Right ventricle myocardium inferior (tissue), 1 donor: ENCODE results near the gene NPIPA7. TPM values are rescaled to one million over a fixed set of nuclear protein-coding genes. Genes with fewer than 3 reads are reported as not detected.
"Not testable (repeated sequence)": the region's sequence is repeated elsewhere in the genome, so short reads cannot be mapped to it uniquely, and the experiment has no call there.

Experiments
- ATAC-seq: fragments of 200-7000 bp; cut with Tn5 transposase; one replicate; pipeline ENCODE4 v1.9.1; 2020; ENCODE audit warnings: mild to moderate bottlenecking, moderate library complexity
- DNase-seq: peaks from one replicate; pipeline ENCODE4 v3.0.0; 2021; ENCODE audit errors: missing footprints
- intact Hi-C: fragments of 100-400 bp; cut with DNase I; formaldehyde crosslinking; loops from one replicate; pipeline ENCODE4 v1.11.0; 2022
- long read RNA-seq: library from polyadenylated mRNA; unstranded; transcript quantifications from one replicate; pipeline ENCODE4 v2.0.0, GENCODE V29; 2021
- total RNA-seq: library from RNA; stranded (reverse); fragmentation: NEBNext Ultra II Directional; extraction: Animal tissue kit (Norgen Biotek cat#: 25700); gene quantifications from one replicate; pipeline ENCODE4 v1.2.1, GENCODE V29; 2021
- donor health status: DM: no; HTN: yes; CAD: no; lungs with severe emphysema.

Gene NPIPA7
- 3.0 TPM for total RNA-seq
- long read RNA-seq = 0 reads

DNA sequence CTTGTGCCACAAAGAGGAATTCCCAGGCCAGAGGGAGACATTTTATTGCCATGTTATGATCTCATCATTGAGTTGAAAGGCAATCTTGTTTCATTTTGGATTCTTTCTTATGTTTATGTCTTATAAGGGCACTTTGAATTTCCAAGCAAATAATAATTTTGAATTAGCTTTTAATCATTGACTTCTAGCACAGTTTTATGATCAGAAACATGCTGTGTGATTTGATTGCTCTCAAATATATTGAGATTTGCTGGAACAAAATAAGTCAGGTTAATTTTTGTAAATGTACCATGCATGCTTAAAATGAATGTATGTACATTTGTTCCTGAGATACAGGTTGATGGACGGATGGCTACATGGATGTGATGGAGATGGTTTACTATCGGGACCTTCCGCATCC lies at the start of gene NPIPA7:
Gene NPIPA7, plus strand, starts transcription at position 301 of the 400 bp plus-strand sequence. CDS start 105 bp downstream, outside the sequence.
- ATAC-seq, DNase-seq, intact Hi-C loops: not testable (repeated sequence)

GRCh38 chr16:16331466-16331865 lies 47.5 kb upstream of the NPIPA7 start:
- ATAC-seq, intact Hi-C loops: not testable (repeated sequence)
- peak; percentile 45 for DNase-seq

GRCh38 chr16:16357556-16357955 lies 21.4 kb upstream of the NPIPA7 start:
- DNase-seq, intact Hi-C loops, ATAC-seq: not testable (repeated sequence)

DNA sequence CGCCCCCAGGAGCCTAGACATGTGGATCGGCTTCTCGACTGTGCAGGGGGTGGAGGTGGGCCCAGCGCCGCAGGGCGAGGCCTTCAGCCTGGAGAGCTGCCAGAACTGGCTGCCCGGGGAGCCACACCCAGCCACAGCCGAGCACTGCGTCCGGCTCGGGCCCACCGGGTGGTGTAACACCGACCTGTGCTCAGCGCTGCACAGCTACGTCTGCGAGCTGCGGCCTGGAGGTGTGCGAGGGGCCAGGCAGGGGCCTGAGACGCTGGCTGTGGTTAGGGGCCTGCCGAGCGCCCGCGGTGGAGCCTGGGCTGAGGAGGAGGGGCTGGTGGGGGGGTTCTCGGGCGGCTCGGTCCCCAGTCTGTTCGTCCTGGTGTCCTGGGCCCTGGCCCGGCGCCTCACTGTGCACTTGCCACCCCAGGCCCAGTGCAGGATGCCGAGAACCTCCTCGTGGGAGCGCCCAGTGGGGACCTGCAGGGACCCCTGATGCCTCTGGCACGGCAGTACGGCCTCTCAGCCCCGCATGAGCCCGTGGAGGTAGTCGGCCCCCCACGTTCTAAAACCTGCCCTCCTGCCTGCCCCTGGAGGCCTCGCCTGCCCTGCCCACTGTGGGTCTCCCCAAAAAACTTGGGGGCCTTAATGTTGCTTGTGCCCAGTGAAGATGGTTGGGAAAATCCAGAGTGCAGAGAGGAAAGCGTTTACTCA lies 20.2 kb upstream of the NPIPA7 start:
- ATAC-seq, DNase-seq, intact Hi-C loops: not testable (repeated sequence)

DNA sequence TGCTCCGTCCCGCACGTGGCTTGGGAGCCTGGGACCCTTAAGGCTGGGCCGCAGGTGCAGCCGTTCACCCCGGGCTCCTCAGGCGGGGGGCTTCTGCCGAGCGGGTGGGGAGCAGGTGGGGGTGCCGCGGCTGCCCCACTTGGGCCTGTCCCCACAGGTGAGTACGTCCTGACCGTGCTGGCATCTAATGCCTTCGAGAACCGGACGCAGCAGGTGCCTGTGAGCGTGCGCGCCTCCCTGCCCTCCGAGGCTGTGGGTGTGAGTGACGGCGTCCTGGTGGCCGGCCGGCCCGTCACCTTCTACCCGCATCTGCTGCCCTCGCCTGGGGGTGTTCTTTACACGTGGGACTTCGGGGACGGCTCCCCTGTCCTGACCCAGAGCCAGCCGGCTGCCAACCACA lies 15.3 kb upstream of the NPIPA7 start:
- intact Hi-C loops = not testable (repeated sequence)
- DNase-seq = peak; percentile 60
- ATAC-seq = peak; percentile 16

DNA sequence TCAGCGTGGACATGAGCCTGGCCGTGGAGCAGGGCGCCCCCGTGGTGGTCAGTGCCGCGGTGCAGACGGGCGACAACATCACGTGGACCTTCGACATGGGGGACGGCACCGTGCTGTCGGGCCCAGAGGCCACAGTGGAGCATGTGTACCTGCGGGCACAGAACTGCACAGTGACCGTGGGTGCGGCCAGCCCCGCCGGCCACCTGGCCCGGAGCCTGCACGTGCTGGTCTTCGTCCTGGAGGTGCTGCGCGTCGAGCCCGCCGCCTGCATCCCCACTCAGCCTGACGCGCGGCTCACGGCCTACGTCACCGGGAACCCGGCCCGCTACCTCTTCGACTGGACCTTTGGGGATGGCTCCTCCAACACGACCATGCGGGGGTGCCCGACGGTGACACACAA lies 14.8 kb upstream of the NPIPA7 start:
- intact Hi-C loops = not testable (repeated sequence)

DNA sequence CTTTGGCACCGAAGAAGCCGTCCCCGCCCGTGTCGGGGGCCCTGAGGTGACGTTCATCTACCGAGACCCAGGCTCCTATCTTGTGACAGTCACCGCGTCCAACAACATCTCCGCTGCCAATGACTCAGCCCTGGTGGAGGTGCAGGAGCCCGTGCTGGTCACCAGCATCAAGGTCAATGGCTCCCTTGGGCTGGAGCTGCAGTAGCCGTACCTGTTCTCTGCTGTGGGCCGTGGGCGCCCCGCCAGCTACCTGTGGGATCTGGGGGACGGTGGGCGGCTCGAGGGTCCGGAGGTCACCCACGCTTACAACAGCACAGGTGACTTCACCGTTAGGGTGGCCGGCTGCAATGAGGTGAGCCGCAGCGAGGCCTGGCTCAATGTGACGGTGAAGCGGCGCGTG lies 14.2 kb upstream of the NPIPA7 start:
- not testable (repeated sequence) for DNase-seq, ATAC-seq

More for the DNA sequence above, 14.8 kb upstream of the NPIPA7 start:
- not testable (repeated sequence) for DNase-seq
- ATAC-seq = peak; percentile 16

DNA sequence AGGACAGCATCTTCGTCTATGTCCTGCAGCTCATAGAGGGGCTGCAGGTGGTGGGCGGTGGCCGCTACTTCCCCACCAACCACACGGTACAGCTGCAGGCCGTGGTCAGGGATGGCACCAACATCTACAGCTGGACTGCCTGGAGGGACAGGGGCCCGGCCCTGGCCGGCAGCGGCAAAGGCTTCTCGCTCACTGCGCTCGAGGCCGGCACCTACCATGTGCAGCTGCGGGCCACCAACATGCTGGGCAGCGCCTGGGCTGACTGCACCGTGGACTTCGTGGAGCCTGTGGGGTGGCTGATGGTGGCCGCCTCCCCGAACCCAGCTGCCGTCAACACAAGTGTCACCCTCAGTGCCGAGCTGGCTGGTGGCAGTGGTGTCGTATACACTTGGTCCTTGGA lies 13.6 kb upstream of the NPIPA7 start:
- ATAC-seq, intact Hi-C loops: not testable (repeated sequence)
- peak; percentile 56 for DNase-seq

More for the DNA sequence above, 14.2 kb upstream of the NPIPA7 start:
- intact Hi-C loops = not testable (repeated sequence)

DNA sequence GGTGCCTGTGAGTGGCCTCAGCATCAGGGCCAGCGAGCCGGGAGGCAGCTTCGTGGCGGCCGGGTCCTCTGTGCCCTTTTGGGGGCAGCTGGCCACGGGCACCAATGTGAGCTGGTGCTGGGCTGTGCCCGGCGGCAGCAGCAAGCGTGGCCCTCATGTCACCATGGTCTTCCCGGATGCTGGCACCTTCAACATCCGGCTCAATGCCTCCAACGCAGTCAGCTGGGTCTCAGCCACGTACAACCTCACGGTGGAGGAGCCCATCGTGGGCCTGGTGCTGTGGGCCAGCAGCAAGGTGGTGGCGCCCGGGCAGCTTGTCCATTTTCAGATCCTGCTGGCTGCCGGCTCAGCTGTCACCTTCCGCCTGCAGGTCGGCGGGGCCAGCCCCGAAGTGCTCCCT lies 13.1 kb upstream of the NPIPA7 start:
- intact Hi-C loops, ATAC-seq: not testable (repeated sequence)
- DNase-seq = peak; percentile 55

- peak; percentile 37 for ATAC-seq
Measured at GRCh38 chr16:16366552-16367284, 12.2 kb upstream of the NPIPA7 start.

GRCh38 chr16:16367285-16367628 lies 11.7 kb upstream of the NPIPA7 start:
- DNase-seq, intact Hi-C loops, ATAC-seq: not testable (repeated sequence)

More at GRCh38 chr16:16366552-16367284, 12.2 kb upstream of the NPIPA7 start:
- peak; percentile 53 for DNase-seq
- intact Hi-C loops = not testable (repeated sequence)

DNA sequence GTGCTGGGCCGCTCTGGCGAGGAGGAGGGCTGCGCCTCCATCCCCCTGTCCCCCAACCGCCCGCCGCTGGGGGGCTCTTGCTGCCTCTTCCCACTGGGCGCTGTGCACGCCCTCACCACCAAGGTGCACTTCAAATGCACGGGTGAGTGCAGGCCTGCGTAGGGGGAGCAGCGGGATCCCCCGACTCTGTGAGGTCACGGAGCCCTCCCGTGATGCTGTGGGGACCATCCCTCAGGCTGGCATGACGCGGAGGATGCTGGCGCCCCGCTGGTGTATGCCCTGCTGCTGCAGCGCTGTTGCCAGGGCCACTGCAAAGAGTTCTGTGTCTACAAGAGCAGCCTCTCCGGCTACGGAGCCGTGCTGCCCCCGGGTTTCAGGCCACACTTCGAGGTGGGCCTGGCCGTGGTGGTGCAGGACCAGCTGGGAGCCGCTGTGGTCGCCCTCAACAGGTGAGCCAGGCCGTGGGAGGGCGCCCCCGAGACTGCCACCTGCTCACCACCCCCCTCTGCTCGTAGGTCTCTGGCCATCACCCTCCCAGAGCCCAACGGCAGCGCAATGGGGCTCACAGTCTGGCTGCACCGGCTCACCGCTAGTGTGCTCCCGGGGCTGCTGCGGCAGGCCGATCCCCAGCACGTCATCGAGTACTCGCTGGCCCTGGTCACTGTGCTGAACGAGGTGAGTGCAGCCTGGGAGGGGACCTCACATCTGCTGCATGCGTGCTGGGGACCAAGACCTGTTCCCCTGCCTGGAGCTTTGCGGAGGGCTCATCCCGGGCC lies 9.7 kb upstream of the NPIPA7 start:
- intact Hi-C loops, ATAC-seq: not testable (repeated sequence)
- DNase-seq = peak; percentile 47

DNA sequence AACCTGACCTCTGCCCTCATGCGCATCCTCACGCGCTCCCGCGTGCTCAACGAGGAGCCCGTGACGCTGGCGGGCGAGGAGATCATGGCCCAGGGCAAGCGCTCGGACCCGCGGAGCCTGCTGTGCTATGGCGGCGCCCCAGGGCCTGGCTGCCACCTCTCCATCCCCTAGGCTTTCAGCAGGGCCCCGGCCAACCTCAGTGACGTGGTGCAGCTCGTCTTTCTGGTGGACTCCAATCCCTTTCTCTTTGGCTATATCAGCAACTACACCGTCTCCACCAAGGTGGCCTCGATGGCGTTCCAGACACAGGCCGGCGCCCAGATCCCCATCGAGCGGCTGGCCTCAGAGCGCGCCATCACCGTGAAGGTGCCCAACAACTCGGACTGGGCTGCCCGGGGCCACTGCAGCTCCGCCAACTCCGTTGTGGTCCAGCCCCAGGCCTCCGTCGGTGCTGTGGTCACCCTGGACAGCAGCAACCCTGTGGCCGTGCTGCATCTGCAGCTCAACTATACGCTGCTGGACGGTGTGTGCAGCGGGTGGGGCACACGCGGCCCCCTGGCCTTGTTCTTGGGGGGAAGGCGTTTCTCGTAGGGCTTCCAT lies 7.7 kb upstream of the NPIPA7 start:
- intact Hi-C loops, ATAC-seq: not testable (repeated sequence)
- DNase-seq = peak; percentile 62

- DNase-seq = peak; percentile 15
- intact Hi-C loops, ATAC-seq: not testable (repeated sequence)
Measured at GRCh38 chr16:16374192-16374591, 4.7 kb upstream of the NPIPA7 start.

GRCh38 chr16:16399685-16400084 lies 20.7 kb downstream of the NPIPA7 start:
- intact Hi-C loops, ATAC-seq, DNase-seq: not testable (repeated sequence)

DNA sequence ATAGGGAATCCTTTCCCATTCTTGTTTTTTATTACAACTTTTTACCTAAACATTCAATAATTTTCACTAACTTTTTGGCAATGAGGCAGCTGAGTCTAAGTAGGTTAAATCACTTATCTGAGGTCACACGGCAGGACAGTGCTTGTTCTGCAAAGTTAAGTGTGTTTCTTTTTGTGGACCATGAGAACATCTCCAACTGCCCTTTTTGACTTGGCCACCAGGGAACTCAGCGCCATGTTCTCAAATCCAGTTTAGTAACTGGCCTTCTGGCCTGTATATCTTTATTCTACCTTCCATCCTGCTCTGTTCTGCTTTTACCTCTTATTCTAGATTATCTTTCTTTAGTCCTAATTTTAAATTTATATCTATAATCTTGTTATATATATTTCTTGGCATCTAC lies 23.4 kb downstream of the NPIPA7 start:
- DNase-seq, intact Hi-C loops: not testable (repeated sequence)

DNA sequence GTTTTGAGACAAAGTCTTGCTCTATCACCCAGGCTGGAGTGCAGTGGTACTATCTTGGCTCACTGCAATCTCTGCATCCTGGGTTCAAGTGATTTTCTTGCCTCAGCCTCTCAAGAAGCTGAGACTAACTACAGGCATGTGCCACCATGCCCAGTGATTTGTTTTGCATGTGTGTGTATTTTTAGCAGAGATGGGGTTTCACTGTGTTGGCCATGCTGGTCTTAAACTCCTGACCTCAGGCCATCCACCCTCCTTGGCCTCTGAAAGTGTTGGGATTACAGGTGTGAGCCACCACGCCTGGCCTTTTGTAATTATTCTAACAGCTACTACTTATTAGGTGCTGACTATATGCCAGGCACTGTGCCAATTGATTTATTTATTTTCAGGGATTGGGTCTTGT lies 25.3 kb downstream of the NPIPA7 start:
- ATAC-seq, intact Hi-C loops, DNase-seq: not testable (repeated sequence)

More for the DNA sequence above, 23.4 kb downstream of the NPIPA7 start:
- ATAC-seq = not testable (repeated sequence)

DNA sequence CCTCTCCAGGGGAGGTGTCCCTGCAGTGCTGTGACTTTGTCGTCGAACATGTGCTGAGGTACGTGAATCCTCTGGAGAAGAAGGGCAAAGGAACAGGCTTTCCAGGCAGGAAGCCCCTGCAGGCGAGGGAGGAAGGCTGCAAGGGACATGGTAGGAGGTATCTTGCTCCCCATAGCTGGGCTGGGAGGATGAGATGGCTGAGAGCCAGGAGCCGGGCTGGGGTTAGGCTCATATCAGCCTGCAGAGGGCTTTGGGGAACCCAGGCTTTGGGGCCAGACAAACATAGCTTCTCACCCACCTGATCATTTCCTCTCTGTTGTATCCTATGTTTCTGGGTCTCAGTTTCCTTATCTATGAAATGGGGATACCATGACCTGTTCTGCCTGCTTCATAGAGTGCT lies 26.5 kb downstream of the NPIPA7 start:
- ATAC-seq, intact Hi-C loops: not testable (repeated sequence)

More for the DNA sequence above, 26.5 kb downstream of the NPIPA7 start:
- DNase-seq = not testable (repeated sequence)
